ENCODE results near the gene KERA.

- TF ChIP-seq CTCF (IDR thresholded peaks at IDR 0.05) (no peak), EZH2 (IDR thresholded peaks at IDR 0.05; ENCODE audit: borderline replicate concordance, insufficient read depth, low read depth, low read length, poor library complexity, severe bottlenecking) (no peak)
Observed at GRCh38 chr12:91098941-91099340, 41.1 kb upstream of the KERA start.
